H1 (cell line): ENCODE data around the gene UROS. TPM values are rescaled to one million over a fixed set of nuclear protein-coding genes. Genes with fewer than 3 reads are reported as not detected.

Source experiments
- CTCF ChIA-PET: fragments of 300-600 bp; sonication (Branson Sonifier 250); formaldehyde crosslinking; loops from one replicate; lab custom pipeline; 2021; ENCODE audit not compliant: partially characterized antibody; lab: Charles Lee
- POLR2A ChIA-PET: fragments of 300-600 bp; sonication (Branson Sonifier 250); formaldehyde crosslinking; loops from one replicate; lab custom pipeline; 2021; ENCODE audit warnings: inconsistent platforms; ENCODE audit not compliant: partially characterized antibody; lab: Charles Lee
- DNase-seq, 2 experiments: peaks; one replicate each; pipeline versions ENCODE4 v3.0.0 to v3.0.0-alpha.2; 2010 to 2022; ENCODE audit warnings: low spot score in 2 of 2, low read depth in 1 of 2, mixed read lengths in 1 of 2
- FAIRE-seq: peaks from 2 replicates; lab custom pipeline; 2011; peaks lifted over from hg19 to GRCh38; lab: Jason Lieb, UNC
- H2AFZ ChIP-seq: 2 replicates; pipeline ENCODE4 v1.8.1; 2012; ENCODE audit warnings: low read length, inconsistent platforms
- H2AK5ac ChIP-seq: 2 replicates; pipeline ENCODE4 v1.6.1; 2013; ENCODE audit warnings: low read depth, low read length
- H2BK120ac ChIP-seq: replicated peaks from 2 replicates; pipeline ENCODE3; 2013; ENCODE audit warnings: low read depth, low read length, inconsistent platforms
- H2BK12ac ChIP-seq: 2 replicates; pipeline ENCODE4 v1.6.1; 2013; ENCODE audit warnings: low read depth, low read length
- H2BK15ac ChIP-seq: 2 replicates; pipeline ENCODE4 v1.6.1; 2013; ENCODE audit warnings: low read length
- H2BK20ac ChIP-seq: 2 replicates; pipeline ENCODE4 v1.6.1; 2013; ENCODE audit warnings: low read length
- H2BK5ac ChIP-seq: 2 replicates; pipeline ENCODE4 v1.6.1; 2013; ENCODE audit warnings: low read depth, low read length
- H3K14ac ChIP-seq: 2 replicates; pipeline ENCODE4 v1.6.1; 2013; ENCODE audit warnings: inconsistent platforms; ENCODE audit not compliant: insufficient read length
- H3K18ac ChIP-seq: 2 replicates; pipeline ENCODE4 v1.6.1; 2013; ENCODE audit warnings: low read length; ENCODE audit errors: extremely low read depth
- H3K23ac ChIP-seq: 2 replicates; pipeline ENCODE4 v1.6.1; 2013; ENCODE audit warnings: inconsistent platforms; ENCODE audit not compliant: insufficient read length
- H3K23me2 ChIP-seq: 2 replicates; pipeline ENCODE4 v1.6.1; 2013; ENCODE audit warnings: low read depth, low read length
- H3K27ac ChIP-seq: 2 replicates; pipeline ENCODE4 v1.6.1; 2011; ENCODE audit warnings: low read depth, low read length, inconsistent platforms
- H3K27me3 ChIP-seq, 4 experiments: replicated peaks in 1 of 4; 1 replicate in 1 of 4; 2 replicates in 3 of 4; pipeline versions ENCODE4 v1.6.1 to v1.8.1; 2011 to 2013; ENCODE audit warnings: low read length in 3 of 4, mild to moderate bottlenecking in 3 of 4, inconsistent platforms in 2 of 4, mixed read lengths in 2 of 4, moderate library complexity in 1 of 4; ENCODE audit not compliant: control insufficient read depth in 3 of 4, insufficient read depth in 3 of 4; ENCODE audit errors: extremely low read depth in 1 of 4
- H3K36me3 ChIP-seq, 4 experiments: 2 replicates each; pipeline versions ENCODE4 v1.6.1 to v1.8.1; 2011 to 2013; ENCODE audit warnings: mild to moderate bottlenecking in 4 of 4, low read length in 3 of 4, moderate library complexity in 2 of 4, control low read depth in 1 of 4, inconsistent platforms in 1 of 4; ENCODE audit not compliant: insufficient read depth in 4 of 4, control insufficient read depth in 2 of 4
- H3K4ac ChIP-seq: replicated peaks from 2 replicates; pipeline ENCODE3; 2013; ENCODE audit warnings: low read length, low read depth, mixed read lengths, inconsistent platforms; ENCODE audit not compliant: insufficient read length
- H3K4me1 ChIP-seq, 4 experiments: replicated peaks in 1 of 4; 1 replicate in 1 of 4; 2 replicates in 3 of 4; pipeline versions ENCODE4 v1.6.1 to v1.8.1; 2011 to 2013; ENCODE audit warnings: low read length in 3 of 4, inconsistent platforms in 2 of 4, mixed read lengths in 1 of 4; ENCODE audit not compliant: insufficient read depth in 4 of 4, control insufficient read depth in 3 of 4
- H3K4me2 ChIP-seq, 2 experiments: 2 replicates each; pipeline versions ENCODE4 v1.6.1 to v1.8.1; 2011 to 2013; ENCODE audit warnings: low read depth in 2 of 2, low read length in 2 of 2, control low read depth in 1 of 2, inconsistent platforms in 1 of 2, mild to moderate bottlenecking in 1 of 2; ENCODE audit not compliant: insufficient read depth in 1 of 2
- H3K4me3 ChIP-seq, 4 experiments: fragments of 200-600, 300-600 bp in 1 of 4; sonication (generic), shearing (Covaris generic), sonication (Bioruptor Twin) in 1 of 4; 2 replicates each; pipeline versions ENCODE4 v1.5.1 to v1.8.1; 2011 to 2016; ENCODE audit warnings: low read length in 4 of 4, low read depth in 3 of 4, control low read depth in 2 of 4, inconsistent platforms in 2 of 4, mild to moderate bottlenecking in 2 of 4, mixed read lengths in 1 of 4, moderate library complexity in 1 of 4; ENCODE audit not compliant: insufficient read depth in 2 of 4; ENCODE audit errors: extremely low read depth in 1 of 4
- H3K56ac ChIP-seq: replicated peaks from 2 replicates; pipeline ENCODE3; 2013; ENCODE audit warnings: low read depth, mild to moderate bottlenecking, mixed read lengths, low read length, inconsistent platforms; ENCODE audit not compliant: insufficient read length
- H3K79me1 ChIP-seq: 2 replicates; pipeline ENCODE4 v1.6.1; 2013; ENCODE audit warnings: low read depth, low read length, control low read depth
- H3K79me2 ChIP-seq, 2 experiments: 2 replicates each; pipeline versions ENCODE4 v1.6.1 to v1.8.1; 2012 to 2013; ENCODE audit warnings: low read length in 2 of 2, mild to moderate bottlenecking in 2 of 2, inconsistent platforms in 1 of 2; ENCODE audit not compliant: insufficient read depth in 2 of 2, control insufficient read depth in 1 of 2
- H3K9ac ChIP-seq, 4 experiments: replicated peaks in 1 of 4; 1 replicate in 1 of 4; 2 replicates in 3 of 4; pipeline versions ENCODE4 v1.6.1 to v1.8.1; 2011 to 2013; ENCODE audit warnings: low read depth in 3 of 4, low read length in 3 of 4, control low read depth in 2 of 4, mild to moderate bottlenecking in 2 of 4, moderate library complexity in 2 of 4, inconsistent platforms in 1 of 4; ENCODE audit errors: extremely low read depth in 1 of 4
- H3K9me3 ChIP-seq, 2 experiments: 2 replicates each; pipeline versions ENCODE4 v1.6.1 to v1.8.1; 2012 to 2013; ENCODE audit warnings: mild to moderate bottlenecking in 2 of 2, moderate library complexity in 2 of 2, control low read depth in 1 of 2, inconsistent platforms in 1 of 2, low read depth in 1 of 2, low read length in 1 of 2, mixed read lengths in 1 of 2; ENCODE audit not compliant: insufficient read depth in 2 of 2
- H4K20me1 ChIP-seq, 2 experiments: replicated peaks in 1 of 2; 2 replicates each; pipeline versions ENCODE3 to v1.8.1; 2011 to 2013; ENCODE audit warnings: inconsistent platforms in 2 of 2, low read length in 2 of 2, mild to moderate bottlenecking in 1 of 2; ENCODE audit not compliant: insufficient read depth in 2 of 2, control insufficient read depth in 1 of 2
- H4K5ac ChIP-seq: 2 replicates; pipeline ENCODE4 v1.6.1; 2013; ENCODE audit warnings: low read length, low read depth, mixed read lengths, inconsistent platforms; ENCODE audit not compliant: insufficient read length
- H4K8ac ChIP-seq: 2 replicates; pipeline ENCODE4 v1.8.0; 2013; ENCODE audit warnings: mild to moderate bottlenecking, moderate library complexity, low read length, inconsistent platforms; ENCODE audit not compliant: insufficient read depth; ENCODE audit errors: extremely low read depth
- H4K91ac ChIP-seq: replicated peaks from 2 replicates; pipeline ENCODE3; 2013; ENCODE audit warnings: low read length, mixed read lengths, inconsistent platforms; ENCODE audit not compliant: insufficient read length
- CHD2 ChIP-seq: IDR thresholded peaks from 2 replicates; pipeline ENCODE4 v1.6.1; 2012; ENCODE audit warnings: low read length, improper control_type of control experiment
- RXRA ChIP-seq: IDR thresholded peaks from 2 replicates; pipeline ENCODE4 v1.6.1; 2011; ENCODE audit warnings: low read depth, mild to moderate bottlenecking, low read length, moderate library complexity; ENCODE audit not compliant: insufficient read depth
- YY1 ChIP-seq: IDR thresholded peaks from 2 replicates; pipeline ENCODE4 v1.6.1; 2011; ENCODE audit warnings: low read depth, mild to moderate bottlenecking, low read length
- WGBS, 2 experiments: shearing (Covaris generic) in 1 of 2; methylation state at CpG; one replicate each; pipeline versions ENCODE4 v1.1.6 to v1.1.7; 2013 to 2015; ENCODE audit warnings: low lambda C conversion rate in 2 of 2, mixed read lengths in 2 of 2, inconsistent platforms in 1 of 2, low coverage in 1 of 2, missing lambda C conversion rate in 1 of 2; ENCODE audit not compliant: insufficient replicate concordance in 2 of 2, insufficient coverage in 1 of 2, insufficient read length in 1 of 2; ENCODE audit errors: extremely low coverage in 1 of 2, missing lambda C conversion rate in 1 of 2; 5-methylcytosine and 5-hydroxymethylcytosine counted together
- polyA plus RNA-seq, 7 experiments: library from polyadenylated mRNA; depleted of rRNA in 3 of 7; stranded (reverse) in 5 of 7; unstranded in 2 of 7; fragments of >200 nt in 5 of 7; fragments of 200-250 nt in 2 of 7; gene quantifications; 1 replicate in 5 of 7; 2 replicates in 1 of 7; 4 replicates in 1 of 7; pipeline versions ENCODE4 v1.2.1 to v1.2.3, GENCODE V29; 2011 to 2013; ENCODE audit warnings: missing spikeins in 2 of 7, mixed read lengths in 2 of 7
- total RNA-seq: library from RNA; stranded (reverse); fragmentation: NEBNext Ultra II Directional; extraction: Animal tissue kit (Norgen Biotek cat#: 25700); gene quantifications from 2 replicates; pipeline ENCODE4 v1.2.1, GENCODE V29; 2021

The UROS gene
- total and polyA plus RNA-seq, 2 of the 8 experiments (the other 6 are each of a cell fraction or from before 2014, with no cell fraction given) = 45.6 to 58.0 TPM

GRCh38 chr10:125848371-125848770, 25.3 kb upstream of the UROS start:
- no peak for FAIRE-seq
- H3K79me1 ChIP-seq = no peaks in the 10 kb centered on the region
- H2BK12ac ChIP-seq = no peak overlapping the region
- no peak overlapping the region for H3K4ac ChIP-seq
- no peak overlapping the region for H3K56ac ChIP-seq
- no peaks in the 10 kb centered on the region for H3K4me1 ChIP-seq
- no peak for DNase-seq
- no peak overlapping the region for H2BK20ac ChIP-seq
- H4K8ac ChIP-seq = no peak overlapping the region; the same call in 1 of the 2 replicates
- POLR2A ChIA-PET = interaction anchor here (0.7 to 2.1 kb wide), 4 partner anchors 9 to 14 kb away, joined by 3 to 5 read pairs (median 4); no protein-coding TSS in a partner anchor
- H3K18ac ChIP-seq = no peak overlapping the region
- no peak overlapping the region for H2AK5ac ChIP-seq
- no peak overlapping the region for H3K23ac ChIP-seq
- H3K27me3 ChIP-seq = no peaks in the 10 kb centered on the region
- no peak overlapping the region for H3K14ac ChIP-seq
- H4K91ac ChIP-seq = no peak overlapping the region
- no peak overlapping the region for H2AFZ ChIP-seq
- peaks cover 0 to 20% (median 8%) of the 10 kb centered on the region in 4 experiments; a peak in 5 of 8 replicates for H3K36me3 ChIP-seq
- no peak overlapping the region for H3K4me2 ChIP-seq
- H3K9me3 ChIP-seq = no peaks in the 10 kb centered on the region
- H3K23me2 ChIP-seq = no peaks in the 10 kb centered on the region
- H3K27ac ChIP-seq = no peak overlapping the region
- no peak overlapping the region for H3K4me3 ChIP-seq
- H3K9ac ChIP-seq = no peak overlapping the region
- no peaks in the 10 kb centered on the region for H3K79me2 ChIP-seq
- TF ChIP-seq YY1 (no peak), CHD2 (no peak), RXRA (no peak)
- no peak overlapping the region for H2BK15ac ChIP-seq
- no peak overlapping the region for H2BK120ac ChIP-seq
- H4K20me1 ChIP-seq = peaks cover 0 to 1% of the 10 kb centered on the region in 2 experiments
- WGBS, 2 experiments = 96% methylated on average over 2 of the region's 2 CpGs; no CpG with 5 or more reads in 1 of the 2 experiments
- no peak overlapping the region for H2BK5ac ChIP-seq
- no peak overlapping the region for H4K5ac ChIP-seq
- CTCF ChIA-PET = interaction anchor here (0.6 to 1.1 kb wide), 3 partner anchors 19 to 949 kb away, joined by 3 to 4 read pairs (median 3); no protein-coding TSS in a partner anchor
